DMS79 (cell line): ENCODE data around the gene SLC6A12.

Experiments used
- DNase-seq: peaks from one replicate; lab custom pipeline; 2025; lab: John Stamatoyannopoulos, UW

Gene SLC6A12

GRCh38 chr12:177336-177979 is 36.5 kb downstream of the SLC6A12 start:
- no peak for DNase-seq

GRCh38 chr12:176321-177181 is 37.4 kb downstream of the SLC6A12 start:
- no peak for DNase-seq

GRCh38 chr12:175759-176158 is 38.2 kb downstream of the SLC6A12 start:
- no peak for DNase-seq

- DNase-seq, result peak; percentile 39
Observed at GRCh38 chr12:175250-175649, 38.7 kb downstream of the SLC6A12 start.

- DNase-seq, result no peak
Observed at GRCh38 chr12:174596-174995, 39.4 kb downstream of the SLC6A12 start.

GRCh38 chr12:174124-174523 is 39.8 kb downstream of the SLC6A12 start:
- no peak for DNase-seq

GRCh38 chr12:172732-173161 is 41.2 kb downstream of the SLC6A12 start:
- DNase-seq, result no peak

- no peak for DNase-seq
Observed at GRCh38 chr12:171743-172676, 41.9 kb downstream of the SLC6A12 start.

- no peak for DNase-seq
Observed at GRCh38 chr12:171276-171675, 42.7 kb downstream of the SLC6A12 start.

- DNase-seq, result no peak
Observed at GRCh38 chr12:170371-171225, 43.4 kb downstream of the SLC6A12 start.

- no peak for DNase-seq
Observed at GRCh38 chr12:169528-170370, 44.2 kb downstream of the SLC6A12 start.

- no peak for DNase-seq
Observed at GRCh38 chr12:168763-169525, 45.0 kb downstream of the SLC6A12 start.

GRCh38 chr12:167959-168600 is 45.9 kb downstream of the SLC6A12 start:
- DNase-seq, result no peak

GRCh38 chr12:166425-167075 is 47.4 kb downstream of the SLC6A12 start:
- DNase-seq, result no peak

GRCh38 chr12:165862-166368 is 48.0 kb downstream of the SLC6A12 start:
- DNase-seq, result no peak

- DNase-seq, result peak; percentile 47
Observed at GRCh38 chr12:164207-164606, 49.8 kb downstream of the SLC6A12 start.

GRCh38 chr12:163406-163986 is 50.5 kb downstream of the SLC6A12 start:
- DNase-seq, result no peak
